Gastrocnemius medialis (tissue), 4 donors: ENCODE results near the gene PDK4.

ENCODE experiments used
- POLR2A ChIP-seq, 2 donors: fragments of 450-650 bp; IDR thresholded peaks; one replicate each; pipeline ENCODE4 v1.6.1; 2017; ENCODE audit warnings: antibody characterized with exemption in 2 of 2, mild to moderate bottlenecking in 2 of 2, moderate library complexity in 2 of 2
- TF ChIP-seq, protein P1 (sequence below), 5 experiments: fragments of 450-650 bp in 3 of 5; fragments of 200-600 bp in 2 of 5; sonication (generic) in 2 of 5; IDR thresholded peaks in 4 of 5; conservative IDR thresholded peaks in 1 of 5; 1 replicate in 4 of 5; 2 replicates in 1 of 5; pipeline ENCODE4 v1.5.1; 2016 to 2019; ENCODE audit warnings: antibody characterized with exemption in 5 of 5, mild to moderate bottlenecking in 3 of 5, moderate library complexity in 3 of 5

- TF ChIP-seq, protein P1, sequence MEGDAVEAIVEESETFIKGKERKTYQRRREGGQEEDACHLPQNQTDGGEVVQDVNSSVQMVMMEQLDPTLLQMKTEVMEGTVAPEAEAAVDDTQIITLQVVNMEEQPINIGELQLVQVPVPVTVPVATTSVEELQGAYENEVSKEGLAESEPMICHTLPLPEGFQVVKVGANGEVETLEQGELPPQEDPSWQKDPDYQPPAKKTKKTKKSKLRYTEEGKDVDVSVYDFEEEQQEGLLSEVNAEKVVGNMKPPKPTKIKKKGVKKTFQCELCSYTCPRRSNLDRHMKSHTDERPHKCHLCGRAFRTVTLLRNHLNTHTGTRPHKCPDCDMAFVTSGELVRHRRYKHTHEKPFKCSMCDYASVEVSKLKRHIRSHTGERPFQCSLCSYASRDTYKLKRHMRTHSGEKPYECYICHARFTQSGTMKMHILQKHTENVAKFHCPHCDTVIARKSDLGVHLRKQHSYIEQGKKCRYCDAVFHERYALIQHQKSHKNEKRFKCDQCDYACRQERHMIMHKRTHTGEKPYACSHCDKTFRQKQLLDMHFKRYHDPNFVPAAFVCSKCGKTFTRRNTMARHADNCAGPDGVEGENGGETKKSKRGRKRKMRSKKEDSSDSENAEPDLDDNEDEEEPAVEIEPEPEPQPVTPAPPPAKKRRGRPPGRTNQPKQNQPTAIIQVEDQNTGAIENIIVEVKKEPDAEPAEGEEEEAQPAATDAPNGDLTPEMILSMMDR (IDR thresholded peaks at IDR 0.05 in 4 of 5, conservative IDR thresholded peaks at IDR 0.05 in 1 of 5), result no peak
- TF ChIP-seq POLR2A (IDR thresholded peaks at IDR 0.05), result no peak
Measured at GRCh38 chr7:95589031-95589430, 7.3 kb downstream of the PDK4 start.
